A172 (cell line): ENCODE measurements around the gene VSIG8. TPM values are rescaled to one million over a fixed set of nuclear protein-coding genes. Genes with fewer than 3 reads are reported as not detected.

Experiments used
- DNase-seq: peaks from one replicate; pipeline ENCODE4 v3.0.0-alpha.2; 2015; ENCODE audit warnings: low spot score
- total RNA-seq: library from RNA; depleted of rRNA; stranded (reverse); fragments of >200 nt; shearing (Covaris generic); gene quantifications from 2 replicates; pipeline ENCODE4 v1.2.3, GENCODE V29; 2014

The VSIG8 gene
- total RNA-seq, 1 experiment from 2014 or later: not detected

DNA sequence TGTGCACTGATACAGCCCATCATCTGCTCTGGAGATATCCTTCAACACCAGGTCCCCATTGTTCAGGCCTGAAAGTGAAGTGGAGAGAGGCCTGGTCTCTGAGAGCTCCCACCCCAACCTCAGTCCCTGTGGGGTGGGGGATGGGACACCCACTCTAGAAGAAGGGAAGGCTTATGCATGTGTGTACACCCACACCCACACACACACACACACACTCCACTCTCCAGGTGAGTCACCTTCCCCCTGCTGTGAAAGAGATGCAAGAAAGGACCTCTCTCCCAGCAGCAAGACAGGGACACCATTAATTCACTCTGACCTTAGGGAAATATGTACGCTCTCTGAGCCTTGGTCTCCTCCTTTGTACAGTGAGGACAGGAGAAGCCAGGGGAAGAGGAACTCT lies 5.9 kb downstream of the VSIG8 start:
- DNase-seq: no peak

DNA sequence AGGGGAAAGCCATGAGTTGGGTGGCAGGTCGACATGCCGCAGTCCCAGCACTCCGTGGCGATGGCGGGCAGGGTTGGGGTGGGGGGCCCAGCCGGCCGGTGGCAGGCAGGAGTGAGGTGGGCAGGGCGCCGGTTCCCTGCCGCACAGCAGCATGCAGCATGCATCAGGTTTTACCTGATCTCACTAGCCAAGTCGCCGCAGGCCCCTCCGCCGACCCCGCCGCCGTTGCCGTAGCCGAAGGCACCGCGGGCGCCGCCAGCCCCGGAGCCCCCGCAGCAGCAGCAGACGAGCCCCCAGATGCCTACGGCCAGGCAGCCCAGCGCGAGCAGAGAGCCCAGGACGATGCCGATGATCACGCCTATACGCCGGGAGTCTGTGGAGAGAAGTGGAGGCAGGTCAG lies 6.7 kb downstream of the VSIG8 start:
- no peak for DNase-seq

DNA sequence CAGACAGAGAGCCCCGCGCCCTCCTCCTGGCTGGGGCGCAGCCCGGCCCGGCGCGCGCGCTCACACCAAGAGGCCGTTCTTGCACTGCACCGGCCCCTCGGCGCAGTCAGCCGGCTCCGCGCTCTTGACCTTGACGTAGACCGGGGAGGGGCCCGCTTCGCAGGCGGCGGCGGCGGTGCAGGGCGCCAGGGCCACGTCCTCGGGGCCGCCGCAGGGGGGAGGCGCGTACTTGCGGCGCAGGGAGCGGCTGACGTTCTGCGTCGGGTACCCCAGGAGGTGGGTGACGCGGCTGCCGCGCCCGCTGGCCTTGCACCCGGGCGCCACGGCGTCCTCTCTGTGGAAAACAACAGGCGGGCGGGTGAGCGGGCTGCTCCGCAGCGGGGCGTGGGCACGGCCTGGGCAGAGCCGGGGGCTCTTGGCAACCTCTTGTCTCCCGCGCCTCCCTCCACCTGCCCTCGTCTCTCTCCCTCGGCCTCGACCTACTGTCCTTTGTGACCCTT lies 7.7 kb downstream of the VSIG8 start:
- DNase-seq: peak; percentile 69

GRCh38 chr1:159854116-159854692 lies 8.3 kb downstream of the VSIG8 start:
- peak; percentile 83 for DNase-seq

DNA sequence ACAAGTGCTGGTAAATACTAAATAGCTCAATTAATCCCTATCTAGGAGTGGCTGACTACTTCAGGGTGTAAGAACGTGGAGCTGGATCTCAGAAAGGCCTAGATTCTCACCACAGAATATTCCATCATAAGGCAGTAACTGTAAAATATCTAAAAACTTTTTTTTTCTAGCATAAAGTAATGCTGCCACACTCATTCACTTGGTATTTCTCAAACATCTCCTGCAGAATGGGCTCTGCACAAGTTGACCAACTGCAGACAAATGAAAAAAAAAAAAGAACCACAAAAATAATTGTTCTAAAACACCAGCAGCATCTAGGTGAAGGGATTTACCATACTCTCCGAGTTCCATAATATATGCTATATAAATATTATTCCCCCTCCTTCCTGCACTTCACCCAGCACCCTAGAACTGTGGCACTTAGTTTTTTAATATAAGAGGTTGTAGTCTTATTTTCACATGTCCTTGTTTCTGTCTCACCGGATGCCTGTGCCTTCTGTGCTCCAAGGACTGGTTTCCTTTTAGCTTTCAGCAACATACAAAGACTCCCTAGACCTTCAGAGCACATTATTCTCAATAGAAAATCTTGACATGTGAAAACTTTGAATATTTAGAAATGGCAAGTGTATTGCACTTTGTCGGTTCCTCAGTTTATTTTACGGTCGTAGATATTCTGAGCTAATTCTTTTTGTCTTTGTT lies 8.9 kb downstream of the VSIG8 start:
- DNase-seq: no peak

GRCh38 chr1:159851407-159851806 lies 11.1 kb downstream of the VSIG8 start:
- no peak for DNase-seq

DNA sequence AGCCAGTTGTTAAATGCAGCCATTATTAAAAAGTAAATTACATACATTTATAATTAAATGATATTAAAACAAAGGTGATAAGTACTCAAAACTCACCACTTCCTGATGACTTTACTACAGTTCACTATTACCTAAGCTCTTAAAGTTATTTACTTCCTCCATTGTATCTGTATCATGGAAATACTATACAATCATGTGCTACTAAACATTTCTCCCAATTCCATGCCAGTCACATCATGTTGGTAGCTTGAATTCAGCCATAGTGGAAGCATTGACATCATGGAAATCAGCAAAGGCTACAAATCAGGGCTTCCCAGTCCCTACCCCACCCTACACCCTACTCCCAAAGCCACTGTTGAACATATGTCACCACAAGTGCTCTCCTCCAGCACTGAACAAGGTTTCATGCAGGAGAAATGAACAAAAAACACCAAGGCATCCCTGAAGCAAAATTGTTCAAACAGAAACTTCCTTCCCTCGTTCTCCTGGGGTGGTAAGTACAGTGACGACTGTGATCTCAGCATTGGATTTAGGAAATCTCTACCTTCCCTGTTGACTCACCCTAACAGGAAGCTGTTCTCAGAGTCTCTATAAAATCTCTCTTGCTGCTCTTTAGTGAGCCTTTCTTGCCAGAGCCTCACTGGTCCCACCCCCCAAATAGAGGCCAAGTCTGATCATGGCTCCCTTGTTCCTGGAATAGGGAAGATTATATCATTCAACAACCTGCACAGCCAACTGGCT lies 12.7 kb downstream of the VSIG8 start:
- peak; percentile 85 for DNase-seq

DNA sequence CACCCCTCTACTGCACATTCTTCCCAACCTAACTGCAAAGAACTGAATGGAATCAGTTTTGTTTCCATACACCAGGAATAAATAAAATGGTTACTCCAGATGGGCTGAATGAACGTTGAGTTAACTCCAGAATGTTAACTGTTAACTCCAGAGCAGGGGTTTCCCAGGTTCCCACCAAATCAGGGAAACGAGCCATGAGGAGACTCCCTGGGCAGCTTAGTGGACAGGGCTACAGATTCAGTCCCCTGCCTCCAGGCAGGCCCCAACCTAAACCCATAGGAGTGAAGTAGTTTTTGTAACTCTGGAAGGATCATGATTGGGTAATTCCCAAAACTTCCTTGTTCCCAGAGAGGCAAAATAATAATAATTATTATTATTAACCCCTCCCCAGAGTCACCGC lies 14.1 kb downstream of the VSIG8 start:
- no peak for DNase-seq

DNA sequence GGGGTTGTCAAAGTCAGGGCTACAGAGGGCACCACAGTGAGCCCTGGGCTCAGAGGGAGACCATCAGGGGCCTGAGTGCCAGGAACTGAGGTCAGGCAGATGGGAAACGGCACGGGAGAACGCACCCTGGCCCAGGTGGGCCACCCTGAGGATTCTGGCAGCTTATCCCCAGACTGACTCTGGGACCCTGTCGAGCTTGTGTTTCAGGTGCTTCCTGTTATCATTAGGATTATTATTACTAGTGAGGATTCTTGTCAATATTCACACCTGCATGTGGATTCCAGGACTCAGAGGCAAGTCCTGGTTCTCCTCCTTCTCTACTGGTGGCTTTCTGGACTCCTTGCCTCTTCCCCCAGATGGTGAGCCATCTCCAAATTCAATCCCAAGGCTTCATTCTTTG lies 15.2 kb downstream of the VSIG8 start:
- DNase-seq: no peak

- no peak for DNase-seq
Measured at GRCh38 chr1:159845751-159846629, 16.5 kb downstream of the VSIG8 start.

- peak; percentile 77 for DNase-seq
Measured at GRCh38 chr1:159843459-159843858, 19.0 kb downstream of the VSIG8 start.

DNA sequence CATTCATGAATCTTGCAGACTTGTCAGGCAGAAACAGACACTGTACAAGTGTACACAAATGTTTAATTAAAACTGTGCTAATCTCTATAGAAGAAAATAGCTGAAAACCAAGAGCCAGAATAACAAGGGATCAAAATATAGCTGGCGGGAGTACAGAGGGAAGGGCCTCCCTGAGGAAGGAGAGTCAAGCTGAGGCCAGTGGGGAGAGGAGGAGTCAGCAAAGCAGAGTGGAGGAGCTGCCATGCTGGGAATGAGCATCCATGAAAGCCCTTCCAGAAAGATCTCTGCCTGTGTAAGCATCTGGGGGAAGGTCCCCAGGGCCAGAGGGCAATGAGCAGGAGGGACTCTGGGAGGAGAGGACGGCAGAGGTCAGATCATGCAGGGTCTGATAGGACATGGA lies 20.7 kb downstream of the VSIG8 start:
- DNase-seq: no peak

- no peak for DNase-seq
Measured at GRCh38 chr1:159839116-159839849, 23.2 kb downstream of the VSIG8 start.

DNA sequence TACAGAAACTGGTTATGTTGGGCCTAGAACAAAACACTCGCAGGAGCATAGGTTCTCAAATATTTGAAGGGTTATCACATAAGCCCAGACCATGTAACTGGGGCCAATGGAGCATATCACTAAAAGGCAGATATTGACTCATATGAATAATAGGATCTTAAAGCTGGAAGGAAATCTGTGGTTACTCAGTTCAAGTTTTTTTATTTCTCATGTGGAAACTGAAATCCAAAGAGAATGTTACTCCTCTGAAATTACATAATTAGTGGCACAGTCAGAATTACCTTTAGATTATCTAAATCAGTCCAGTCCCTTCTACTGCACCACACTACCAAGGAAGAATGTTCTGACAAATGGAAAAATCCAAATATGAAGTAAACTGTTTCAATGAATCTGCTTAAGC lies 23.7 kb downstream of the VSIG8 start:
- DNase-seq: no peak

GRCh38 chr1:159835862-159836525 lies 26.5 kb downstream of the VSIG8 start:
- DNase-seq: no peak

DNA sequence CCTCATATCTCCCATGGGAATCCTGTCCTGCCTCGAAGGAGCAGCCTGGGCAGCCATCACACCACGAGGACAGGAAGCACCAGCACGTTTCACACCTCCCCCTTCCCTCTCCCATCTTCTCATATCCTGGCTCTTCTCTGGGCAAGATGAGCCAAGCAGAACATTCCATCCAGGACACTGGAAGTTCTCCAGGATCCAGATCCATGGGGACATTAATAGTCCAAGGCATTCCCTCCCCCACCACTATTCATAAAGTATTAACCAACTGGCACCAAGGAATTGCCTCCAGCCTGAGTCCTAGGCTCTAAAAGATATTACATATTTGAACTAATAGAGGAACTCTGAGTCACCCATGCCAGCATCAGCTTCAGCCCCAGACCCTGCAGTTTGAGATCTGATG lies 27.1 kb downstream of the VSIG8 start:
- no peak for DNase-seq

DNA sequence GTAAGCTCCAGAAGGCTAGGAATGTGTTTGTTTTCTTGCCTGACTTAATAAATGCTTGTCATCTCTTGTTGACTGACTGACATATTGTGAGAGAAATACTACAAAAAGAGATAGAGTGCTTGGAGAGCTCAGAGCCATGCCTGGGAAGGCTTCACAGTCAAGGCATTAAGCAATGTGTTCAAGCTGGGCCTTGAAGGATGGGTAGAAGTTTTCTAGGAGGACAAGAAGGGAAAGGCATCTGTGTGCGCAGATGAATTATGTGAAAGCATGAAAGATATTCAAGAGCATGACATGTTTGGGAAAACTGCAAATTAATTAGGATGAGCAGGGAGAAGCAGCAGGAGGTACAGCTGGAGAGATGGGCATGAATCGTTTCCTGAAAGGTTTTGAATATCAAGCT lies 30.1 kb downstream of the VSIG8 start:
- no peak for DNase-seq

DNA sequence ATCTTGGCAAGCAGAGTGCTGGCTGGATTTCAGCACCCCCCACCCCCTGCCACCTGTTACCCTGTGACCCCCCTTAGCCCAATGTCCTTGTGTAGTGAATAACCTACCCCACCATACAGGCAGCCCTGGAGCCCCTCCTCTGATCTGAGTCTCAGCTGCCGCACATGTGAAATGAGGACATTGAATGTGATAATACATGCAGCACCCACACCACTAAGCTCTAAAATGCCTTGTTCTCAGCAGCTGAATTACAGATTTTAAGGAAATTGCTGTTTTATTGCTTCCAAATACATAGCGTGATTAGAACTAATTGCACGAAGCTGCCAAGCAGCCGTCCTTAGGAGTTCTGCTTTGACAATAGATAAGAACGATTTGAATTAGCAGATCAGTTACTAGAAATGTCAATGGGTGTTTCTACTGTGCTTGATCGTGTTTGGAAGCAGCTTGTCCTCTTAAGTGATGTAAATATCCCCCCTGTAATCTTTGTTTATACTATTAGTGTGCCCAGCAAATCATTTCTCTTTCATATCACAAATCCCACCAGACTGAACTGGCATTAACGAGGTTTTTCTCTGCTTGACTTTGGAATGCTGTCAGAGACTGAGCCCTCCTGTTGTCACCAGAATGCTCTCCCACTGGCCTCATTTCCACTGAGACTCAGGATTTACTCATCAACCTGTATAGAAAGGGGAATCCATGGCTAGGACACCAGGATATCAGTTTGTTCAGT lies 30.9 kb downstream of the VSIG8 start:
- DNase-seq: no peak

GRCh38 chr1:159830722-159831121 lies 31.7 kb downstream of the VSIG8 start:
- DNase-seq: no peak
